Astrocyte (in vitro differentiated cells and primary cell): ENCODE results near the gene RBMXL3.

Source experiments
- CTCF ChIP-seq: IDR thresholded peaks from 2 replicates; pipeline ENCODE4 v1.5.1; 2011; ENCODE audit warnings: low read depth, mild to moderate bottlenecking, inconsistent platforms, low read length, moderate library complexity; ENCODE audit not compliant: insufficient read depth
- EZH2 ChIP-seq: IDR thresholded peaks from 2 replicates; pipeline ENCODE4 v1.6.1; 2012; ENCODE audit warnings: mild to moderate bottlenecking, low read length, inconsistent platforms; ENCODE audit not compliant: insufficient read depth

DNA sequence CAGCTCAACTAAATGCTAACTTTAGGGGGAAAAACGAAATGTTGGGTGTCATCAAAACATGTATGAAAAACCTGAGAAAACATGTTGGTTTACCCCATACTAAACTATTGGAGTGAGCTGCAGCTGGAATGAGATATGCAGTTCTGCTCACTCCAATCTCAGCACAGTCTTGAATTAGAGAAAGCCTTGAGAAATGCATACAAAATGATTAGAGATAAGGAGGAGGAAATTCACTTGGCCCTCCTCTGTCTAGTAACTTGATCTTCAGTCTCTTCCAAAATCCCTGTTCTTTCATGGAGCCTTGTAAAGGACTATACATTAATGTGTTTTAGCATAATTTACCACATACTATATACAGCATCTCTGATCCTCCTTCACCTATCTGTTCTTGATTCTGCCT is 47.8 kb downstream of the RBMXL3 start:
- TF ChIP-seq CTCF = no peak
- TF ChIP-seq EZH2 = no peak
